ENCODE data around the gene RFT1. TPM values are rescaled to one million over a fixed set of nuclear protein-coding genes. Genes with fewer than 3 reads are reported as not detected.
"Not testable (repeated sequence)": the region's sequence is repeated elsewhere in the genome, so short reads cannot be mapped to it uniquely, and the experiment has no call there.

RFT1 gene
- total RNA-seq, 4 donors from 2014 or later, result 6.8 to 10.3 (median 9.0) TPM

DNA sequence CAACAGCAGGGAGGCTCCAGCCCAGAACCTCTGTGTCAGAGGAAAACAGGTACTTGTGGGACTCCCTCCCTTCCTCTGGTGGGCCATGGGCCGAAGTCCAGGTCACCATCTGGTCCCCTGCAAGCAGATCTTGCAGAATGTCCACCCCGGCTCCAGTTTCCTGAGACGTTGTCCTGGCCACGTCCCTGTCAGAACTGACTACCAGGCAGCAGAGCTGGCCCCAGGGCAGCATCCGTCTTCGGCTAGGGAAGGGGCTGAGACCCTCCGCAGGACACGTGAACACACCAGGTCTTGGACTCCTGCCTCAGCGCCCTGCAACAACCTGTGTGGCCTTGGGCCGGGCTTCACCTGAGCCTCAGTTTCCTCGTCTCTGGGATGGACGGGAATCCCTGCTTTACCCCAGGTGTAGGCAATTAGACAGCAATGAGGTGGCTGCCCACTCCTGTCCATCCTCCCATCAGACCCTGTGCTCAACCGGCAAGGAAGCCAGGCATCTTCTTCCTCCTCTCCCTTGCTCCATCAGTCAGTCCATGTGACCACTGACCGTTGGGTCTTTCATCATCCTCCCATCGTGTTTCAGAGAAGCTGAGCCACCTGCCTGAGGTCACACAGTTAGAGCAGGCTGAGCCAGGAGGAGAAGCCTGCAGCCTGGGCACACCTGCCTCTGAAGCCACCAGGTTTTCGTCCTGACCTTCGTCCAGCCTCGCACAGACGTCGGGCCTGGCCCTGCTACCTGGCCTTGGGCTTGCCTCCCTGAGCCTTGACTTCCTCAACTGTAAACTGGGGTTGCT lies 21.8 kb upstream of the RFT1 start:
- WGBS, result 83% methylated on average over 17 of the region's 20 CpGs
- peaks cover 0 to 16% (median 2%) of the 10 kb centered on the region in 4 donors for H3K27me3 ChIP-seq
- H3K27ac ChIP-seq (replicated peaks in 1 of 4), result no peak overlapping the region
- H3K4me1 ChIP-seq, result peaks cover 19 to 30% (median 20%) of the 10 kb centered on the region in 4 donors
- no peak overlapping the region for H3K4me3 ChIP-seq
- no peaks in the 10 kb centered on the region for H3K9me3 ChIP-seq
- no peaks in the 10 kb centered on the region for H3K36me3 ChIP-seq
- DNase-seq (ENCODE audit: extremely low spot score), result no peak
- TF ChIP-seq POLR2A (IDR thresholded peaks at IDR 0.05; ENCODE audit: low read depth) (no peak), POLR2AphosphoS5 (IDR thresholded peaks at IDR 0.05) (no peak), EP300 (IDR thresholded peaks at IDR 0.05) (no peak)
- TF ChIP-seq, protein P1, sequence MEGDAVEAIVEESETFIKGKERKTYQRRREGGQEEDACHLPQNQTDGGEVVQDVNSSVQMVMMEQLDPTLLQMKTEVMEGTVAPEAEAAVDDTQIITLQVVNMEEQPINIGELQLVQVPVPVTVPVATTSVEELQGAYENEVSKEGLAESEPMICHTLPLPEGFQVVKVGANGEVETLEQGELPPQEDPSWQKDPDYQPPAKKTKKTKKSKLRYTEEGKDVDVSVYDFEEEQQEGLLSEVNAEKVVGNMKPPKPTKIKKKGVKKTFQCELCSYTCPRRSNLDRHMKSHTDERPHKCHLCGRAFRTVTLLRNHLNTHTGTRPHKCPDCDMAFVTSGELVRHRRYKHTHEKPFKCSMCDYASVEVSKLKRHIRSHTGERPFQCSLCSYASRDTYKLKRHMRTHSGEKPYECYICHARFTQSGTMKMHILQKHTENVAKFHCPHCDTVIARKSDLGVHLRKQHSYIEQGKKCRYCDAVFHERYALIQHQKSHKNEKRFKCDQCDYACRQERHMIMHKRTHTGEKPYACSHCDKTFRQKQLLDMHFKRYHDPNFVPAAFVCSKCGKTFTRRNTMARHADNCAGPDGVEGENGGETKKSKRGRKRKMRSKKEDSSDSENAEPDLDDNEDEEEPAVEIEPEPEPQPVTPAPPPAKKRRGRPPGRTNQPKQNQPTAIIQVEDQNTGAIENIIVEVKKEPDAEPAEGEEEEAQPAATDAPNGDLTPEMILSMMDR (IDR thresholded peaks at IDR 0.05), result no peak
- intact Hi-C loops (cut with DNase I), result no loop called here

DNA sequence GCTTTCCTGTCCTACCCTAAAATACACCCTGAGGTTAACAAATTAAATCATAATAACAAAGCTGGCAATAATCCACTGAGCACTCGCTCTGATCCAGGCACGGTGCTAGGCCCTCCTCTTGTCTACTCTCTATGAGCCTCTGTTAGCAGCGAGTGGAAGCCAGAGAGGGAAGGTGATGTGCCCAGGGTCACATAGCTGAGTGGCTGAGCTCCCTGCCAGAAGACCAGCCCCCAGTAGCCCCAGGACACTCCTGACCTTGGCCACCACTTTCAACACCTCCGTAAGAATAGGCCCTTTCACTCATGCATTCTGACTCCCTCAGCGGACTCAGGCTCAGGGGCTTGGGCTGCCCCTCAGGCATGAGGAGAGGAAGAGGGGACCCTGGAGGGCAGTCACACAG lies 21.2 kb upstream of the RFT1 start:
- WGBS, result 94% methylated on average over 5 of the region's 5 CpGs
- DNase-seq (ENCODE audit: extremely low spot score), result no peak

DNA sequence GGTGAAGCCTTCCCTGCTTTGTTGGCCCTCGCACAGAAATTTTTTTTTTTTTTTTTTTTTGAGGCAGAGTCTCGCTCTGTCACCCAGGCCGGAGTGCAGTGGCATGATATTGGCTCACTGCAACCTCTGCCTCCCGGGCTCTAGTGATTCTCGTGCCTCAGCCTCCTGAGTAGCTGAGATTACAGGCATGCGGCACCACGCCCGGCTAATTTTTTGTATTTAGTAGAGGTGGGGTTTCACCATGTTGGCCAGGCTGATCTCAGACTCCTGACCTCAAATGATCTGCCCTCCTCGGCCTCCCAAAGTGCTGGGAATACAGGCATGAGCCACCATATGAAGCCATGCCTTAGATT lies 20.8 kb upstream of the RFT1 start:
- H3K9me3 ChIP-seq; DNase-seq (ENCODE audit: extremely low spot score); H3K27me3 ChIP-seq; H3K36me3 ChIP-seq; H3K4me3 ChIP-seq; intact Hi-C loops (cut with DNase I); H3K27ac ChIP-seq (replicated peaks in 1 of 4): not testable (repeated sequence)
- WGBS, result 93% methylated on average over 9 of the region's 9 CpGs
- peaks cover 11 to 20% (median 15%) of the 10 kb centered on the region in 4 donors for H3K4me1 ChIP-seq

More for the DNA sequence above, 21.2 kb upstream of the RFT1 start:
- H3K27me3 ChIP-seq, result peaks cover 0 to 11% (median 2%) of the 10 kb centered on the region in 4 donors
- no peaks in the 10 kb centered on the region for H3K36me3 ChIP-seq
- no peaks in the 10 kb centered on the region for H3K9me3 ChIP-seq
- H3K4me1 ChIP-seq, result peaks cover 15 to 24% (median 17%) of the 10 kb centered on the region in 4 donors
- H3K27ac ChIP-seq (replicated peaks in 1 of 4), result no peak overlapping the region
- intact Hi-C loops (cut with DNase I), result no loop called here
- TF ChIP-seq POLR2A (IDR thresholded peaks at IDR 0.05; ENCODE audit: low read depth) (no peak), POLR2AphosphoS5 (IDR thresholded peaks at IDR 0.05) (no peak)
- H3K4me3 ChIP-seq, result no peak overlapping the region

DNA sequence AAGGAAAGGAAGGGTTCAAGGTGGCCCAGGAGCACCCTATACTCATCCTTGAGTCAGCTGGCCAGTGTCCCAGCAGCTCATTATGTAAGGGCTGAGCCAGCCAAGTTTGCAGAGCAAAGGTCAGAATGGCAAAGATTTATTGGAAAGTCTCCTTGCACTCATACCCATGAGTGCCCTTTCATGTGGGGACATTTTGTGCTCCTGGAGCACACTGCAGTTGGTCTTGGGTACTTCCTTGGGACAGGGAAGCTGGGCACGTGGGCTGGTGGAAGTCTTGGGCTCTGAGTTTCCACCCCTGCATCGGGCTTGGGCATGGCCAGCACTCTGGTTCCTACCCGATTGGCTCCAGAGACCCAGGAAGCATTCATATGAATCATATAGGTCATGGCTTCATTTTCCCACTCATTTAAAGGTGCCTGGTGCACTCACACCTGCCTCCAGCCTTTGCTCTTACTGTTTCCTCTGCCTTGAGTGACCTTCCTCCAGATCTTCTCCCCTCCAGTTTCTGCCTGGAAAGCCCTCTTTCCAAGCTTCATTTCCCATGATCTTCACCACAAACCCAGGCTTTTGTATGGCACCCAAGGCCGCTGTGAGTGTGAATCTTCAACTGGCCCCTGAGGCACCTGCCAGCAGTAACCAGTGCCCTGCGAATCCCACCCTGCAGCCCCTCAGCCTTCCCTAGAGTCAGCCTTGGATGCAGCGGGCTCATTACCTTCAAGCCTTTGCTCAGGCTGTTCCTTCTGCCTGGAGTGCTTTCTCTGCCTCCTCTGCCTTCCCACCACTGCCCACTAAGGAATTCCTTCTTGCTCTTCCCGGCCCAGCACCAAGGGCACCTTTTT lies 20.2 kb upstream of the RFT1 start:
- TF ChIP-seq, protein P1 (IDR thresholded peaks at IDR 0.05), result no peak
- TF ChIP-seq POLR2A (IDR thresholded peaks at IDR 0.05; ENCODE audit: low read depth) (no peak), POLR2AphosphoS5 (IDR thresholded peaks at IDR 0.05) (no peak), EP300 (IDR thresholded peaks at IDR 0.05) (no peak)
- Histone ChIP-seq H3K4me3 (no peak overlapping the region), H3K4me1 (peaks cover 8 to 17% (median 13%) of the 10 kb centered on the region in 4 donors), H3K27ac (replicated peaks in 1 of 4) (no peak overlapping the region), H3K36me3 (no peaks in the 10 kb centered on the region), H3K27me3 (peaks cover 0 to 6% (median 0%) of the 10 kb centered on the region in 4 donors), H3K9me3 (no peaks in the 10 kb centered on the region)
- 91% methylated on average over 6 of the region's 7 CpGs for WGBS
- DNase-seq (ENCODE audit: extremely low spot score), result no peak
- intact Hi-C loops (cut with DNase I), result no loop called here

DNA sequence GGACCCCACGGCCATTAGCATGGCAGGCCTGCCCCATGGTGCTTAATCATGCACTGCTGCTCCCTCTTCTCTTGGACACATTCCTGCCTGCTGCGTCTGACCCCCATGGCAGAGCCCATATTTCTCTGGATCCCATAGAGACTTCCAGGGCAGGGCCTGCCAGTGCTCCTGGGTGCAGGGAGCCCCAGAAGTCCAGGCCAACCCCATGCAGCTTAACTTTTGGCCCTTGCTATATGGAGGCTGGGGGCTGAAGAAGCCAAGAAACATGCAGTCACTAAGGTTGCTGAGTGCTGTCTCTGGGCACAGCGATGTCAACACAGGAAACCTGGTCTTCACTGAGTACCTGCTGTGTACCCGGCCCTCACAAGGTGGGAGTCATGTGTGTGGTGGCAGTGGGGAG lies 19.5 kb upstream of the RFT1 start:
- H3K27me3 ChIP-seq, result no peaks in the 10 kb centered on the region
- H3K4me3 ChIP-seq, result no peak overlapping the region
- no peaks in the 10 kb centered on the region for H3K36me3 ChIP-seq
- WGBS, result 89% methylated on average over 4 of the region's 4 CpGs
- peaks cover 8 to 16% (median 12%) of the 10 kb centered on the region in 4 donors for H3K4me1 ChIP-seq
- intact Hi-C loops (cut with DNase I), result no loop called here
- no peaks in the 10 kb centered on the region for H3K9me3 ChIP-seq
- no peak overlapping the region for H3K27ac ChIP-seq (replicated peaks in 1 of 4)
- TF ChIP-seq POLR2AphosphoS5 (IDR thresholded peaks at IDR 0.05), result no peak
- TF ChIP-seq POLR2A (IDR thresholded peaks at IDR 0.05; ENCODE audit: low read depth), result no peak
- TF ChIP-seq EP300 (IDR thresholded peaks at IDR 0.05), result no peak
- TF ChIP-seq, protein P1 (IDR thresholded peaks at IDR 0.05), result no peak
- no peak for DNase-seq (ENCODE audit: extremely low spot score)

Measured in esophagus muscularis mucosa (tissue), 4 donors.